Activated CD4-positive, alpha-beta T cell treated with anti-CD3 and anti-CD28 coated beads, Interleukin-2, Interleukin-4, amounts not matched to agents 100 ng/mL and 50 ng/mL, durations not matched to agents 16 hours and 8 hours (primary cell): ENCODE results near the gene GAL3ST1.
"Not testable (repeated sequence)": the region's sequence is repeated elsewhere in the genome, so short reads cannot be mapped to it uniquely, and the experiment has no call there.

Experiments
- DNase-seq: peaks from one replicate; pipeline ENCODE4 v3.0.0-alpha.2; 2020; ENCODE audit warnings: low spot score

GAL3ST1 gene, protein sequence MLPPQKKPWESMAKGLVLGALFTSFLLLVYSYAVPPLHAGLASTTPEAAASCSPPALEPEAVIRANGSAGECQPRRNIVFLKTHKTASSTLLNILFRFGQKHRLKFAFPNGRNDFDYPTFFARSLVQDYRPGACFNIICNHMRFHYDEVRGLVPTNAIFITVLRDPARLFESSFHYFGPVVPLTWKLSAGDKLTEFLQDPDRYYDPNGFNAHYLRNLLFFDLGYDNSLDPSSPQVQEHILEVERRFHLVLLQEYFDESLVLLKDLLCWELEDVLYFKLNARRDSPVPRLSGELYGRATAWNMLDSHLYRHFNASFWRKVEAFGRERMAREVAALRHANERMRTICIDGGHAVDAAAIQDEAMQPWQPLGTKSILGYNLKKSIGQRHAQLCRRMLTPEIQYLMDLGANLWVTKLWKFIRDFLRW

DNA sequence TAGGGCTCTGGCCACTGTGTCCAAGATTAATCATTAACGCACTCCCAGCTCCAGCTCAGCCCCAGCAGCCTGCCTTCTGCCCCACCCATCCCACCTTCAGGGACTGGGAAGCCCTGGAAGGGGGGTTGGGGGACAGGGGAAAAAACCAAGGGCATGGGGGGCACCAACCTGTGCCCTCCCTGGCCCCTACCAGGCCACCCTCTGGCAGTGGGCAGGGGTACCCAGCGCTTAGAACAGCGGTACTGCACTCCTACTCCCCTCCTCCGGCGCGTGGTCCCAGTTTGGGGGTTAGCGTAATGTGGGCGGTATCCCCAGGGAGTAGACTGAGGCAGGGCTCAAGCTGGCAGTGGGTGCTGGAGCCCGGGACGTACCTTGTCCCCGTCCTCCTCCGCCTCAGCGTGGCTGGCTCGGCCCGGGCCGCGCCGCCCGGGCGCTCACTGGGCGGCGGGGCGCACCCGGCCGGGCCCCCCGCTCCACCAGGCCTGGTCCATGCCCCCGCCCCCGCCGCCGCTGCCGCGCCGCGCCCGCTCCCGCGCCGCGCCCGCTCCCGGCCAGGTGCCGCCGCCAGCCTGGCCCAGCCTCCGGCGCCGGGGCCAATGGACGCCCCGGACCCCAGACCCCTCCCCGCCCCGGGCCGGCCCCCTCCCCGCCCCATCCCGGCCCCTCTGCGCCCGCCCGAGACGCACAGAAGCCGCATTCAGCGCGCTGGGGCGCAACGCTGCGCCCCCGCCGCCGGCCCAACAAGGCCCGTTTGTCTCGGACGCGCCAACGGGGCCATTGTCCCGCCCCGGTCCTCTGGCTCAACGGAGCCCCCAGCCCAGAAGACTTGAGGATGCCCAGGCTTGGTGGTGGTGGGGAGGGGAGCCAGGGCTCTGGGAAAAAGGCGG lies at the start of gene GAL3ST1:
Gene GAL3ST1, minus strand, starts transcription at position 571 of the 887 bp plus-strand sequence. CDS start 17,273 bp downstream, outside the sequence.
- no peak for DNase-seq

DNA sequence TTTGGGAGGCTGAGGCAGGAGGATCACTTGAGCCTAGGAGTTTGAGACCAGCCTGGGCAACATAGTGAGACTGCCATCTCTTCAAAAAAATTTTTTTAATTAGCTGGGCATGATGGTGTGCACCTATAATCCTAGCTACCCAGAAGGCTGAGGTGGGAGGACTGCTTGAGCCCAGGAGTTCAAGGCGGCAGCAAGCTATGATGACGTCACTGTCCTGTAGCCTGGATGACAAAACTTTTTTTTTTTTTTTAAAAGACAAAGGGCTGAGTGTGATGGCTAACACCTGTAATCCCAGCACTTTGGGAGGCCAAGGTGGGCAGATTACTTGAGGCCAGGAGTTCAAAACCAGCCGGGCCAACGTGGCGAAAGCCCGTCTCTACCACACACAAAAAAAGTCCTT lies 45.4 kb upstream of the GAL3ST1 start:
- not testable (repeated sequence) for DNase-seq

DNA sequence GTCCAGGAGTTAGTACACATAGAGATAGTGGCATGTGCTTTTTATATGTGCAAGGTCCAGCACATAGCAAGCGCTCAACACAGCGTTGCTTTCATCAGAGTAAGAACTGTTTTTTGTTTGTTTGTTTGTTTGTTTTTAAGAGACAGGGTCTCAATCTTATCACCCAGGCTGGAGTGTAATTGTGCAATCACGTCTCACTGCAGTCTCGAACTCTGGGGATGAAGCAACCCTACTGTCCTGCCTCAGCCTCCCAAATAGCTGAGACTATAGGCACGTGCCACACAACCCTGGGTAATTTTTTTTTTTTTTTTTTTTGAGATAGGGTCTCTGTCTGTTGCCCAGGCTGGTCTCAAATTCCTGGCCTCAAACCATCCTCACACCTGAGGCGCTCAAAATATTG lies 43.4 kb upstream of the GAL3ST1 start:
- no peak for DNase-seq

DNA sequence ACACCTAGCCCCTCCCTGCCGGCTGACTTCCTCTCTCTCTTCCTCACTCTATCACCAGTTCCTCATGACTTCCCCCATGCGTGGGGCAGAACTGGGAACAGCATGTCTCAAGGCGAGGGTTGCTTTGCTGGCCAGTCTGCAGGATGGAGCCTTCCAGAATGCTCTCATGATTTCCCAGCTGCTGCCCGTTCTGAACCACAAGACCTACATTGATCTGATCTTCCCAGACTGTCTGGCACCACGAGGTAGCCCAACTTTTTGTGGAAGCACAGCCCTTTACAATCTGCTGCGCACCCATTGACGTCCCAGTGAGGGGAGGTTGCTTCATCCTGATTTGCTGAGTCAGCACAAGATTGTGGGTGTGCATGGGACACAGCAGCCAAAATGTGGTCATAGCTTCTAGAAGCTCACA lies 41.1 kb upstream of the GAL3ST1 start:
- DNase-seq, result no peak

DNA sequence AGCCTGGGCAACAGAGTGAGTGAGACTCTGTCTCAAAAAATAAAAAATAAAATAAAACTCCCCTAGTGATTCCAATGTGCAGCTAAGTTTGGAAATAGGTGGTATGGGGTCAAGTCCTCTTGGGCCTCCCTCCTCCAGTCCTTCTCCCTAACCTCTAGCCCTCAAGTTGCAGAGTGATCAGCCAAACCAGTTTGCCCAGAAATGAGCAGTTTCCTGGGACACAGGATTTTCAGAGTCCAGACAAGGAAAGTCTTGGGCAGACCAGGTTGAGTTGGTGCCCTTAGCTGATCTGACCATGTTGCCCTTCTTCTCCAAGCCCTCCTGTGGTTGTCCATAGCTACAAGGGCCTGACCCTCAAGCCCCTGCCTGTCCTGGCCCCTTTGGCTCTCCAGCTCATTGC lies 40.4 kb upstream of the GAL3ST1 start:
- no peak for DNase-seq

DNA sequence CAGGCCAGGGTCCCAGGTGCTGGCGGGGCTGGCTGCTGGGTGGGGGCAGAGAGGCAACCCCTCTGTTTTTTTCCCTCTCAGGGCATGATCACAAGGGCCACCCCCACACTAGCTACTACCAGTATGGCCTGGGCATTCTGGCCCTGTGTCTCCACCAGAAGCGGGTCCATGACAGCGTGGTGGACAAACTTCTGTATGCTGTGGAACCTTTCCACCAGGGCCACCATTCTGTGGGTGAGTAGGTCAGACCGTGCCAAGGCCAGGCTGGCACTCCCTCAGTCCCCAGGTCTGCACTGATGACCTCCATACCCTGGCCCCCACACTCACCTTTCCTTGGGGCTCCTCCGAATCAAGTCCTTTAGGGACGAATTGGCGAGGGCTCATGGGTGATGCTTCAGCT lies 39.8 kb upstream of the GAL3ST1 start:
- DNase-seq, result no peak

DNA sequence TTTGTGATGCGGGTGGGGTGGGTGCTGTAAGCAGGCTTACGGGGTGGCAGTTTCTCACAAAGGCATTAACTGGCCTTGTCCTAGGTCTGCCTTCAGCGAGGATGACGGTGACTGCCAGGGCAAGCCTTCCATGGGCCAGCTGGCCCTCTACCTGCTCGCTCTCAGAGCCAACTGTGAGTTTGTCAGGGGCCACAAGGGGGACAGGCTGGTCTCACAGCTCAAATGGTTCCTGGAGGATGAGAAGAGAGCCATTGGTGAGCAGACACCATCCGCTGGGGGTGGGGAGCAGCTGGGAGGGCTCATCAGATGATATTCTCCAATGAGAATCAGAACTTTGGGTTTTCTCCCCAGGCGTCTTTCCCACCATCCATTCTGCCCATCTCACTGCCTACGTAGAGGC lies 38.3 kb upstream of the GAL3ST1 start:
- DNase-seq, result no peak

DNA sequence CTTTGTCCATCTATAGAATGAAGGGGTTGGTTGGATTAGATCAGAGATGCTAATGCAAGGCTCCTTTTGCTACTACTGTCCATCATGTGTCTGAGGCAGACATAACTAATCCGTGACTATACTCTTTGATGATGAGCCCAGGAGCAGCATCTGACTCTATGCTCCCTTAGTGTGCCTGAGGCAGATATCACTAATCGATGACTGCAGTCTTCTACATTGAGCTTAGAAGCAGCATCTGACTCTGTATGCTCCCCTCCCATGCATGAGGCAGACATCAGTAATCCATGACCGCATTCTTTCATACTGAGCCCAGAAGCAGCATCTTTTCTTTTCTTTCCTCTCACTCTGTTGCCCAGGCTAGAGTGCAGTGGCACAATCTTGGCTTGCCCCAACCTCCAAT lies 36.7 kb upstream of the GAL3ST1 start:
- DNase-seq, result no peak

DNA sequence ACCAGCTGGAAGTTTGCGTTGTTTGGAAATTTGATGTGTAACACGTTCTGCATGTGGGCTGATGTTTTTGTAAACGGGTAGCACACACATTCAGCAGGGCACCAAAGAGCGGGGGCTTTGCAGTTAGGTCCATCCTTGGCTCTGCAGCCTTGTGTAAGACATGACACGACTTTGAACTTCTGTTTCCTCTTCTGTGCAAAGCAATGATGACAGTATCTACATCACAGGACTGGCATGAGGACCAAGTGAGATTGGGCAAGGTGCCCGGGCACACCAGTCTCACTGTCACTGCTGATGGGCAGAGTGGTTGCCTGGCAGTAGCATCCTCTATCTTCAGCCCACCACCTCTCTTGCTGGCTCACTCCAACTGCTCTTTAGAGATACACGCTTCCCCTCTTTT lies 35.8 kb upstream of the GAL3ST1 start:
- no peak for DNase-seq

DNA sequence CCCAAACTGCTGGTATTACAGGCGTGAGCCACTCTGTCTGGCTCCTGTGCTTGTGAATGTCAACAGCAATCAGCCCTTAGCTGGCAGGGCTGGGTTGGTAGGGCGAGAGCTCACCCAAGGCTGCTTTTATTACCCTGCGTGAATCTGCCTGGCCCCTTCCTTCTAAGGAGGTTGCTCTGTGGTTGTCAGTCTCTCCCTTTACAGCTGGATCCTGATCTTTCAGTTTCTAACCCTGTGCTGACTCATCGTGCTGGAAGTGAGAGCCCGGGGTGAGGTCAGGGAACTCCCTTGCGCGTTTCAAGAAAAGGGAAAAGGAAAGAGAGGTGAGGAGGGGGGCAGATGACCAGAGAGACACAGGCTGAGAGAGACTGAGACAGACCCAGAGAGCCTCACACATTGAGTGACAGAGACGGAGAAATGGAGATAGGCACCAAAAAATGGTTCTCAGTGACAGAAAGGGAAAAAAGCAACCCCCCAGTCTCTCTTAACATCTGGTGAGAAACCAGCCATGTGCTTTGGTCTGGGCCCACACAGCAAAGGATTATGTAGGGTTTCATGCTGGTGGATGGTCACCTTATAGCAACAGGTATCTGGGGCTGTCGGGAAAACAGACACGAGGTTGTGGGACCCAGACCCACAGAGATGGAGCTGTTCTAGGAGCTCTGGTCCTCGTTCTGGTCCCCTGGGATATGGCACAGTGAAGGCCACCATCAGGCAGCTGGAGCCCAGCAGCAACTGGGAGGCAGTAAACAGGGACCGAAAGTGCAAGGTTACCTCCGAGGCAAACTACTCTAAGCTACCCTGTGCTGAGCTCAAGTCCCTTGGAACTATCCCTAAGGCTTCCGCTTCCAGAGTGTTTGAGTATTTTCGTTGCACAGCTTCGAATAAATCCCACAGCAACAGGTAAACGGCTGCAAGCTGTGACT lies 35.1 kb upstream of the GAL3ST1 start:
- DNase-seq, result peak; percentile 69

DNA sequence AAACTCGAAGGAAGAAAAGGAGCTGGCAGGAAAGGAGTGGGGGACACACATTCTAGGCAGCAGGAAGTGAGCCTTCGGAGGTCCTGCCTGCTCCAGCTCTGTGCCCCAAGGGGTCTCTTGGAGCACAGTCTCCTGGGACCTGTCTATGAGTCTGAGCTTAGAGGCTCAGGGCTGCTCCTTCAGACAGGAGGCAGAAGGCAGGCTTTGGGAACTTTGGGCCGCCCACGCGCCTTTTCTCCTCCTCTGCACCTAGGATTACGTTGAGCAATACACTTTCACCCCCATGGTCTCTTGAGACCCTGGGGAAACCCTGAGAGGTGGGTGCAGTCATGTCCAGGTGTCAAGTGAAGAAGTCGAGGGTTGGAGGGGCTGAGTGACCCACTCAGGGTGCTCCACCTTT lies 33.5 kb upstream of the GAL3ST1 start:
- DNase-seq, result no peak

DNA sequence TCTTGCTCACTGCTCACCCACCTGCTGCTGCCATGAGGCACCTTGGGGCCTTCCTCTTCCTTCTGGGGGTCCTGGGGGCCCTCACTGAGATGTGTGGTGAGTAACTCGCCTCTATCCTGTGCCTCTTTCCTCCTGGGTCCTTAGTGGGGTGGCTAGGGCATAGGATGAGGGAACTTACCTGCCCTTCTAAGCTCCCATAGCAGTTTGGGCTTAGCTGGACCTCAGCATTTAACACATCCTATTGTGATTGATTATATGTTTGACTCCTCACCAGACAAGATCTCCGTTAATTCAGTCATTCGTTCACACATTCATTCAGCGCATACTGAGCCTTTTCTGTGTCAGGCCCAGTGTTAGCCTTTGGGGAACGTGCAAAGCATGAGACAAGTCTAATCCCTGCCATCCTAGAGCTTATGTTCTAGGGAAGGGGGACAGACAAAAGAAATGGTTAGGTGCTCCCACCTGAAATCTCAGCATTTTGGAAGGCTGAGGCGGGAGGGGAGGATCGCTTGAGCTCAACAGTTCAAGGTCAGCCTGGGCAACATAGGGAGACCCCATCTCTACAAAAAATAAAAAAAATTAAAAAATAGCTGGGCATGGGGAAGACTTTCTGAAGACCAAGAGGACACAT lies 33.0 kb upstream of the GAL3ST1 start:
- no peak for DNase-seq

DNA sequence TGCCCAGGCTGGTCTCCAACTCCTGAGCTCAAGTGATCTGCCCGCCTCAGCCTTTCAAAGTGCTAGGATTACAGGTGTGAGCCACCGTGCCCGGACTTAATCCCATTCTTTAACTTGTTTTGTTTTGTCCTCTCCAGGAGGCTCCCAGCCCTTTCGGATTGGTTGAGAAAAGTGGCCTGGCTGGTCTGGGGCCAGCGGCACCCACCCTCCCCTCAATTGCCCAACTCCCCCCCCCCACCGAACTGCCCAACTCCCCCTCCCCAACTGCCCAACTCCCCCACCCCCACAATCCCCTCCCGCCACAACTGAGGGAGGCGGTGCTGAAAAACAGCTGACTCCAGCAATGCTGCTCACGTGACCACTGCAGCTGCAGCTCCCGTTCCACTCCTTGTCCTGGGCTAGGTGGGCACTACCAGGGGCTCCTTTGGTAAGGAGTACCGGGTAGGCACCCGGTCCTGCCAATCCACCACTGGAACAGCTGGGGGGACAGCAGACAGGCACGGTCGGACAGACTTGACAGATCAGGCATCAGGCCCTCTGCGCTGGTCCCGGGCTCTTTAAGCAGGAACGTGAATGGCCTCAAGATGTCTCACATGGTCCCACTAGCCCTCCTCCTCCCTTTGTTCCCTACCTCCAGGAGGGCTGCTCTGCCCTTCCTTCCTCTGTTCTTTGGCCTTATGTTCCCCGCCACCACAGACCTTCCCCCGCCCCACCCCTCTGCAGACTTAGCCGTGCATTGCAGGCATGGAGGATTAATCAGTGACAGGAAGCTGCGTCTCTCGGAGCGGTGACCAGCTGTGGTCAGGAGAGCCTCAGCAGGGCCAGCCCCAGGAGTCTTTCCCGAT lies 32.2 kb upstream of the GAL3ST1 start, which contains the start of gene TCN2:
Gene TCN2, plus strand, starts transcription at position 720 of the 845 bp plus-strand sequence. CDS start 158 bp downstream, outside the sequence.
- peak; percentile 40 for DNase-seq

DNA sequence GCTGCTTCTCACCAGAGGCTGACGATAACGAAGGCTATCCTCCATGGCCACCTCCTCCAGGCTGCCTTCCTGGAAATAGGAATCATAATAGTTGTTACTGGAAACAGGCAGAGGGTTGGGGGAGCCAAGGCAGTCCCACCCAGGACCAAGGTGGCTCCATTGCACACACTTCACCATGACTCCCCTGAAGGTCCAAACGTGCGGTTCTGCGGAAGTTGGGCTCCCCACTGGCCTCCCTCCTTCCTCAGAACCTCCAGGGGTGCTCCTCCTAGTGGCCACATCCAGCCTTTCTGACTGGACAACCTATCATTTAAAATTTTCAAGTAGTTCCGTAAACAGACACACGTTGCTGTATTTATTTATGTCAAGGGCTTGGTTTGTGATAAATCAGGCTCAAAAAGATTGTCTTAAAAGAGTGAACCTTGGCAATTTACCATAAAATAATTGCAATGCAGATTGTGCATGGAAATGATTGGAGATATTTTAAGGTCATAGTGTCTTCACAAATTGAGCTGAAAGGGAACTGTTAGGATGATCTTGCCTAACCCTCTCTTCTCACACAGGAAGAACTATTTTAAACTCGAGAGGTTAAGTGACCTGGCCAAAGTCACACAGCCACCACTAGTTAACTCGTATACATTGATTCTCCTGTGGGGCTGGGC lies 31.1 kb upstream of the GAL3ST1 start:
- peak; percentile 47 for DNase-seq

DNA sequence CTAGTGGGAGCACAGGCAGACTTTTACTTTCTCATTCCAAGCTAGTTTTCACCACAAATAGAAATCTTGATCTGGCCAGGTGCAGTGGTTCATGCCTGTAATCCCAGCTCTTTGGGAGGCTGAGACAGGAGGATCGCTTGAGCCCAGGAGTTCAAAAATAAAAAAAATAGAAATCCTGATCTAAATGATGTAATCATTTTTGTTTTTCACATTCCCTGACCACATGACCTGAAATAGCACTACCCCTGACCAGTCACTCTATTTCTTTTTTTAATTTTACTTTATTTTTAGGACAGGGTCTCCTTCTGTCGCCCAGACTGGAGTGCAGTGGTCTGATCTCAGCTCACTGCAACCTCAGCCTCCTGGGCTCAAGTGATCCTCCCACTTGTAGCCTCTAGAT lies 30.3 kb upstream of the GAL3ST1 start:
- no peak for DNase-seq

DNA sequence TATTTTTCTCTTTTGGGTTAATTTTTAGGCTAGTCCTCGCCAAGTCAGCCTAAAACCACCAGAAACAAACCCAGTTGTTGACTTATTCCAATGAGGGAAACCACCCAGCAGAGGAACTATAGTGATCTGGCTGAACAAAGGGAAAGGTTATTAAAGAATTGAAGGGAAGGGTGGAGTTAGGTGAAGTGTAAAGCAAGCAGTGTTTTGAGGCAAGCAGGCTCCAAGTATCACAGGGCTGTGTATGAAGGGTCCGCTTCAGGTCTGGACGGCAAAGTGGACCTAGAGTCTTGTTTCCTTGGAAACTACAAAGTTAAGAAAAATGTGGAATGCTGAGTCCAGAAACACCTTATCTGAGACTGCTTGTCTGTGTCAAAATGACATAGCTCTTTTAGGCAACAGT lies 29.3 kb upstream of the GAL3ST1 start:
- no peak for DNase-seq

DNA sequence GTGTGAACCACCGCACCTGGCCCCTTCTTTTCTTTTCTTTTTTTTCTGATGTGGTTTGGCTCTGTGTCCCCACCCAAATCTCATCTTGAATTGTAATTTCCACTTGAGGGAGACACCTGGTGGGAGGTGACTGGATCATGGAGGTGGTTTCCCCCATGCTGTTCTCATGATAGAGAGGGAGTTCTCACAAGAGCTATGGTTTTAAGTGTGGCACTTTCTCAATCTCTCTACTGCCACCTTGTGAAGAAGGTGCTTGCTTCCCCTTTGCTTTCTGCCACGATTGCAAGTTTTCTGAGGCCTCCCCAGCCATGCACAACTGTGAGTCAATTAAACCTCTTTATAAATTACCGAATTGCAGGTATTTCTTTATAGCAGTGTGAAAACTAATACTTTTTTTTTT lies 27.6 kb upstream of the GAL3ST1 start:
- peak; percentile 34 for DNase-seq

DNA sequence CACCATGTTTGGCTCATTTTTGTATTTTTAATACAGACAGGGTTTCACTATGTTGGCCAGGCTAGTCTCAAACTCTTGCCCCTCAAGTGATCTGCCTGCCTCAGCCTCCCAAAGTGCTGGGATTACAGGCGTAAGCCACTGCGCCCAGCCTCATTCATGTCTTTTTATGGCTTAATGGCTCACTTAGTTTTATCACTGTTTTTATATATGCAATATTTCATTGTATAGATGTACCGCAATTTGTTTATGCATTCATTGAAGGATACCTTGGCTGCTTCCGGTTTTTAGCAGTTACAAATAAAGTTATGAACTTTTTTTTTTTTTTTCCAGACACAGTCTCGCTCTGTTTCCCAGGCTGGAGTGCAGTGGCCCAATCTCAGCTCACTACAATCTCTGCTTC lies 27.0 kb upstream of the GAL3ST1 start:
- no peak for DNase-seq

DNA sequence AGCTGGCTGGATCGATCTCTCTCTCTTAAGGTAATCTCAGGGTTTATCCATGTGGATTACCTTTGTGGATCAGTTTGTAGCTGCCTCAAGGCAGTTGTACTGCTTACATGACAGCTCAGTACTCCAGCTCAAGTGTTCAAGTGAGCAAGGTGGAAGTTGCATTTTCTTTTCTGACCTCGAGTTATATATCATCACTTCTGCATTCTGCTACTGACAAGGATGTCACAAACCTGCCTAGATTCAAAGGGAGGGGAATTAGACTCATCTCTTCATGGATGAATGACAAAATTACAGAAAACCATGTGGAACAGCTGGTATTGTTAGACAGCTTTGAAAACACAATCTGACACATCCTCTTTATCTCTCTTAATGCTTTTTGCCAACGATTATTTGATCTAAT lies 26.5 kb upstream of the GAL3ST1 start:
- DNase-seq, result no peak

DNA sequence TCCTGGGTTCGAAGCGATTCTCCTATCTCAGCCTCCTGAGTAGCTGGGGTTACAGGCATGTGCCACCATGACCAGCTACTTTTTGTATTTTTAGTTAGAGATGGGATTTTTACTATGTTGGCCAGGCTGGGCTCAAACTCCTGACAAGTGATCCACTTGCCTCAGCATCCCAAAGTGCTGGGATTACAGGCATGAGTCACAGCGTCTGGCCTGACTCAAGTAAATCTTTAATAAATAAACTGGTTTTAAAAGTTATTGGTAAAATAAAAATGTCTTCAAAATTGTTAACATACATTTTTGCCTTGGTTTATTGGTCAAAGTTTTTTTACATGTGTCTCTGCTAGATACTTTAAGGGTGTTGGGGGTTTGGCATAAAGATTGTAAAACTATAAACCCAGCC lies 24.5 kb upstream of the GAL3ST1 start:
- no peak for DNase-seq
